Liver (tissue), 3 donors: ENCODE measurements around the gene FBN1.

Experiments used
- CTCF ChIP-seq: fragments of 150-350 bp; IDR thresholded peaks from 2 replicates; pipeline ENCODE4 v1.5.1; 2017; ENCODE audit warnings: improper control_type of control experiment, low read depth, low read length; ENCODE audit not compliant: missing input control
- GABPA ChIP-seq, 2 donors: IDR thresholded peaks in 1 of 2; conservative IDR thresholded peaks in 1 of 2; 2 replicates each; pipeline ENCODE4 v1.6.1; 2016; ENCODE audit warnings: antibody characterized with exemption in 2 of 2, mild to moderate bottlenecking in 1 of 2, moderate library complexity in 1 of 2
- JUND ChIP-seq, 2 donors: IDR thresholded peaks; 2 replicates each; pipeline ENCODE4 v1.6.1; 2016; ENCODE audit warnings: antibody characterized with exemption in 2 of 2
- RAD21 ChIP-seq, 2 donors: IDR thresholded peaks; 2 replicates each; pipeline ENCODE4 v1.6.1; 2016; ENCODE audit warnings: antibody characterized with exemption in 2 of 2, mild to moderate bottlenecking in 2 of 2
- SP1 ChIP-seq: IDR thresholded peaks from 2 replicates; pipeline ENCODE4 v1.6.1; 2018; ENCODE audit warnings: antibody characterized with exemption, mild to moderate bottlenecking
- YY1 ChIP-seq: IDR thresholded peaks from 2 replicates; pipeline ENCODE4 v1.6.1; 2016; ENCODE audit warnings: antibody characterized with exemption, mild to moderate bottlenecking
- TF ChIP-seq, protein P1 (sequence below): IDR thresholded peaks from 2 replicates; pipeline ENCODE4 v1.6.1; 2016; ENCODE audit warnings: antibody characterized with exemption
- donor health status: healthy.
- donor health status: healthy.

GRCh38 chr15:48409623-48410022 is 235.9 kb downstream of the FBN1 start:
- TF ChIP-seq, protein P1, sequence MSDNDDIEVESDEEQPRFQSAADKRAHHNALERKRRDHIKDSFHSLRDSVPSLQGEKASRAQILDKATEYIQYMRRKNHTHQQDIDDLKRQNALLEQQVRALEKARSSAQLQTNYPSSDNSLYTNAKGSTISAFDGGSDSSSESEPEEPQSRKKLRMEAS, result no peak
- no peak for TF ChIP-seq CTCF
- TF ChIP-seq SP1, result no peak
- no peak for TF ChIP-seq RAD21 (IDR thresholded peaks at IDR 0.05)
- no peak for TF ChIP-seq GABPA (IDR thresholded peaks at IDR 0.05 in 1 of 2, conservative IDR thresholded peaks at IDR 0.05 in 1 of 2)
- no peak for TF ChIP-seq JUND (IDR thresholded peaks at IDR 0.05)
- TF ChIP-seq YY1, result no peak
